GM20000 (cell line): ENCODE measurements around the gene CNTD1.

Experiments used
- DNase-seq: peaks from one replicate; pipeline ENCODE4 v3.0.0; 2012; ENCODE audit warnings: low spot score
- CTCF ChIP-seq: IDR thresholded peaks from 2 replicates; pipeline ENCODE4 v1.5.1; 2012; ENCODE audit warnings: mild to moderate bottlenecking, control low read depth; ENCODE audit errors: extremely low read depth, missing control alignments

CNTD1 gene

DNA sequence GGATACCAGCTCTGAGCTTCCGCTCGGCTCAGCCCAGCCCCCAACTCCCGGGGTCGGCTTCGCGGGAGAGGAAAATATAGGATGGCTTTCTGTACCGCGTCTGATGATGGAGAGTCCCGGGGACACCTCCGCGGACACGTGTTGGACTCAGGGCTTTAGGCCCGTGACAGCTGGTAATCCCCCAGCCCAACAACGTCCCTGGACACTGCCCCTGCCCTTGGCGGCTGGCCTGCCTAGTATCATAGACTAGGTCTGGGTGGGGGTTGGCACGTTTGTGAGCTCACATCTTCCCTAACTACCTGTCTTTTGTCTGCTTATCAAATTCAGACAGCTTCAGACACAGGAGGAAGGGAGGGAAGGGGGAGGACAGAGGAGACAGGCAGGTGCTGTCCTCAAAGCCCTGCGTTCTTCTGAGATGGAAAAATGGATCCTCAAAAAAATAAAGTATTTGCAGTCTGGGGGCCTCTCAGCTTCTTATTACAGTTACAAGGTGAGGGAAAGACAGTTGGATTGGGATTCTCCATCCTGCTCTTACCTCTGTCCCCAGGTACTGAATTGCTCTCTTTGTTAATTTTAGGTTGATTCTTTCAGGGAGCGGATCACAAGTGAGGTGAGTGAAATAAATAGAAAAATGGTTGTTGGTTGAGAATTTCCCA, 35.2 kb downstream of the CNTD1 start:
- DNase-seq, result no peak
- no peak for TF ChIP-seq CTCF

DNA sequence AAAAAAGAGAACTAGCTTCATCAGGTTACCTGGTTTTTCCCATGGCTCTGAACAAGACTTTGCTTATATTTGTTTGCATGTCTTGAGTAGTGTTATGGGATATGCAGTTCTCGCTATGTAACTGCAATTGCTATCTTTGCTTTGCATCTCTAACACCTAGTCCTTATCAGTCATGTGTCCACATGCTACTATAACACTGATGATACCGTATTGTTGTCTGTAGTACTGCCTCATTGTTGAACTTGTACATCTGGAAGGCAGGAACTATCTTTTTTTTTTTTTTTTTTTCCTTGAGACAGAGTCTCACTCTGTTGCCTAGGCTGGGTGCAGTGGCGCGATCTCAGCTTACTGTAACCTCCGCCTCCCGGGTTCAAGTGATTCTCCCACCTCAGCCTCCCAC, 37.1 kb downstream of the CNTD1 start:
- TF ChIP-seq CTCF, result no peak
- DNase-seq, result no peak

DNA sequence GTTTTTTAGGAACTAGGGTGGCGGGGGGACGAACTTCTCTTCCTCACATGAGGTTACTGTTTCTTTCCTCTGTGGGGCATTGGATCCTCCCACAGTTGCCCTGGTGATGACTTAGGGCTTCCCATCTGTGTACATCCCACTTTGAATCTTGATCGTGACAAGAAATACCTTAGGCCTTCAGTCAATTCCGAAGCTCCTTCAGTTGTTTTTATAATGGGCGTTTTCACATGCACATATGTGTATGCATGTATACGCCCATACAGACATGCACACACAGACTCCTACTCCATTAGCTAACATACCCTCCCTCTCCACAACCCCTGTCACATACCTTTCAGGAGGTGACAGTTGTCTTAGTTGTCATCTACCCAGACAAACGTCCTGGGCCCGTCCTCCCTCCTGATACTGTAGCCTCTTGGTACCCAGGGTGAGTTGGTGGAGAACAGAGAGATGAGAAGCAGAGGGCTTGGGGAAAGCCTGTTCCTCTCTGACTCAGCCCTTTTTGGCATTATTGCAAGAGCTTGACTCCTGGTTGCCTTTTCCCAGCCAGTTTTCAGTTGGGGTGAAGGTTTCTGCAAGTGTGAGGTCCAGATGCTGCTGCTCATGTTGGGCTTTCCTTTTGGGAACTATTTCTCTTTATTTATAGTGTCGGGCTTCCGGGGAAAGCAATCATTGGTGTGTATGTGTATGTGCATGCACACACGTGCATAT, 43.5 kb downstream of the CNTD1 start:
- no peak for TF ChIP-seq CTCF
- DNase-seq, result no peak

DNA sequence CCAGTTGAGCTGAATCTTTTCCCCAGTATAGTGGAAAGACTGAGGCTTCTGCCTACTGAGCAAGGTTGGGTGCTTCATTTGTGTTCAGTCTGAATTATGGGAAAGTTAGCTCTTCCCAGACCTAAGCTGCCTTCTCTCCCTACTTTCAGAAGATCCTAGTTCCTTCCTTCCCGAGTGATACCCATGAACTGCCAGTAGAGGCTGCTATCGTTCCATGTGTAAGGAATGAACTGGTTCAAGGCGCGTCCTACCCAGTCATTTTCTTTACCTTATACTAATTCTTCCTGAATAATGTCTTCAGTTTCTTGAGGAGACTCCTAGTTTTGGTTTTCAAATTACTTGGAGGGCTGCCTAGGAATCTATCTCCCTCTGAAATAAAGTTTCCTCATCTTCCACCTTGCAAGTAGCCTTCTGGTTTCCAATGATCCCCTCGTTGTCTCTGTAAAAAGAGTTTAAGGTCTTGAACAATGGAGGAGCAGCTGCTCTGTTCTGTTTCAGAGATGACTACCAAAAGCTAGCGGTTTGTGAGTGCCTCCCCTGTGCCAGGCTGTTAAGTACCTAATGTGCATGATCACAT, 44.8 kb downstream of the CNTD1 start:
- peak; percentile 43 for TF ChIP-seq CTCF
- peak; percentile 56 for DNase-seq

DNA sequence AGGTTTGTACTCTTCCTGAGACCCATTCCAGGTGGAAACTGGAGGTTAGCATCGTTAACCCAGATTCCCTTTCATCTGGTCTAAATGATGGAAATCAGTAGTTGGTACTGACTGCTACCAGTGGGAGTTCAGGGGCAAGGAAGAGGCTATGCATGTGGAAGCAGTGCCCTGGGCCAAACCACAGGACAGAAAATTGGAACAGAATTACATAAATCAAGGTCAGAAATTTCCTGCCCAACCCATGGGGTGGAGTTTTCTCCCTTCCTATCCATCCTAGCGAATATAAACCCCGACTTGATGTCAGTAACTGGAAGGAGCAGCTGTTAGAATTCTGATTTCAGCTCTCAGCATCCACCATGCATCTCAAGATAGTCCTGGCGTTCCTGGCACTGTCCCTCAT, 45.6 kb downstream of the CNTD1 start, which contains the start of gene AOC2:
AOC2 (plus strand) TSS at position 310 of the 400 bp plus-strand sequence; CDS start at position 357, 47 bp downstream.
- DNase-seq, result no peak
- TF ChIP-seq CTCF, result no peak

- no peak for TF ChIP-seq CTCF
- no peak for DNase-seq
Measured at GRCh38 chr17:42844761-42845555, 46.3 kb downstream of the CNTD1 start.
